Astrocyte (in vitro differentiated cells and primary cell): ENCODE results near the gene ADARB2. TPM values are rescaled to one million over a fixed set of nuclear protein-coding genes. Genes with fewer than 3 reads are reported as not detected.

Experiments
- DNase-seq: peaks from one replicate; pipeline ENCODE4 v3.0.0-alpha.2; 2010; ENCODE audit warnings: low read depth
- FAIRE-seq: peaks from 2 replicates; lab custom pipeline; 2011; peaks lifted over from hg19 to GRCh38; lab: Jason Lieb, UNC
- H2AFZ ChIP-seq: 2 replicates; pipeline ENCODE4 v1.6.0; 2012; ENCODE audit warnings: low read depth, low read length, inconsistent platforms
- H3K27ac ChIP-seq: 2 replicates; pipeline ENCODE4 v1.5.1; 2011; ENCODE audit warnings: low read depth, low read length, inconsistent platforms
- H3K27me3 ChIP-seq: 2 replicates; pipeline ENCODE4 v1.6.0; 2011; ENCODE audit warnings: low read length, inconsistent platforms; ENCODE audit not compliant: insufficient read depth
- H3K36me3 ChIP-seq: 2 replicates; pipeline ENCODE4 v1.5.1; 2011; ENCODE audit warnings: low read length, inconsistent platforms; ENCODE audit not compliant: insufficient read depth
- H3K4me1 ChIP-seq: 2 replicates; pipeline ENCODE4 v1.5.1; 2011; ENCODE audit warnings: low read length, inconsistent platforms; ENCODE audit not compliant: insufficient read depth
- H3K4me2 ChIP-seq: 2 replicates; pipeline ENCODE4 v1.6.0; 2012; ENCODE audit warnings: low read length, inconsistent platforms
- H3K4me3 ChIP-seq: 2 replicates; pipeline ENCODE4 v1.5.1; 2011; ENCODE audit warnings: low read depth, mild to moderate bottlenecking, low read length, inconsistent platforms; ENCODE audit not compliant: insufficient read depth
- H3K79me2 ChIP-seq: 2 replicates; pipeline ENCODE4 v1.6.0; 2012; ENCODE audit warnings: mild to moderate bottlenecking, low read length, inconsistent platforms; ENCODE audit not compliant: insufficient read depth
- H3K9ac ChIP-seq: 2 replicates; pipeline ENCODE4 v1.6.0; 2012; ENCODE audit warnings: mild to moderate bottlenecking, low read length, inconsistent platforms
- H3K9me3 ChIP-seq: 2 replicates; pipeline ENCODE4 v1.5.1; 2012; ENCODE audit warnings: low read depth, mild to moderate bottlenecking, low read length, inconsistent platforms; ENCODE audit not compliant: insufficient read depth
- H4K20me1 ChIP-seq: 2 replicates; pipeline ENCODE4 v1.6.0; 2012; ENCODE audit warnings: low read length, inconsistent platforms; ENCODE audit not compliant: insufficient read depth
- H3K27ac Mint-ChIP-seq: one replicate; pipeline ENCODE4 v1.8.0; 2021; ENCODE audit warnings: mild to moderate bottlenecking, mixed read lengths; ENCODE audit not compliant: unreplicated experiment
- H3K27me3 Mint-ChIP-seq: one replicate; pipeline ENCODE4 v1.8.0; 2021; ENCODE audit warnings: low read depth, mixed read lengths; ENCODE audit not compliant: unreplicated experiment
- H3K36me3 Mint-ChIP-seq: one replicate; pipeline ENCODE4 v1.8.0; 2021; ENCODE audit warnings: low read depth, mixed read lengths; ENCODE audit not compliant: unreplicated experiment
- H3K4me1 Mint-ChIP-seq: one replicate; pipeline ENCODE4 v1.8.0; 2021; ENCODE audit warnings: low read depth, mixed read lengths; ENCODE audit not compliant: unreplicated experiment
- H3K4me3 Mint-ChIP-seq: one replicate; pipeline ENCODE4 v1.8.0; 2021; ENCODE audit warnings: mild to moderate bottlenecking, moderate library complexity, mixed read lengths; ENCODE audit not compliant: unreplicated experiment
- H3K9me3 Mint-ChIP-seq: one replicate; pipeline ENCODE4 v1.8.0; 2021; ENCODE audit warnings: mild to moderate bottlenecking, mixed read lengths; ENCODE audit not compliant: unreplicated experiment
- EZH2 ChIP-seq: IDR thresholded peaks from 2 replicates; pipeline ENCODE4 v1.6.1; 2012; ENCODE audit warnings: mild to moderate bottlenecking, low read length, inconsistent platforms; ENCODE audit not compliant: insufficient read depth
- total RNA-seq: library from RNA; stranded (reverse); gene quantifications from 2 replicates; pipeline ENCODE4 v1.2.1, GENCODE V29; 2021
- TF ChIP-seq, protein P1 (sequence below): IDR thresholded peaks from 2 replicates; pipeline ENCODE4 v1.5.1; 2011; ENCODE audit warnings: low read depth, mild to moderate bottlenecking, inconsistent platforms, low read length, moderate library complexity; ENCODE audit not compliant: insufficient read depth

ADARB2 gene
- total RNA-seq, 1 donor from 2014 or later = 0.18 TPM

DNA sequence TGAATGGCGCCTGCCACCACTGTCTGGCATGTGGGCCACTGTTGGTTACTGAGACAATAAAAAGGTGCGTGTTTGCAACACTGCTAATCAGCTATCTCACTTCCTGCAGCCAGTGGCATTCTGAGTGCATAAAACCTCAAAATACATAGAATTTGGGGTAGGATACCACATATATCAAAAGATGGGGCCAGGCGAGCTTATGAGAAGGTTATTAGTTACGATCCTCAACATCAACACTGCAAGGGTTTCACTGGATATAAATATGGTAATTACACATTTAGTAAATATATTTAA lies 480.9 kb downstream of the ADARB2 start:
- Histone ChIP-seq H3K79me2 (no peaks in the 10 kb centered on the region), H3K27ac (no peak overlapping the region), H3K4me2 (no peak overlapping the region), H3K4me1 (no peaks in the 10 kb centered on the region), H3K9me3 (peaks cover 5% of the 10 kb centered on the region), H2AFZ (no peak overlapping the region), H3K36me3 (no peaks in the 10 kb centered on the region), H3K9ac (no peak overlapping the region), H3K27me3 (no peaks in the 10 kb centered on the region), H3K4me3 (no peak overlapping the region), H4K20me1 (no peaks in the 10 kb centered on the region)
- Mint-ChIP-seq H3K27me3 (peaks cover 54% of the 10 kb centered on the region), H3K4me1 (no peaks in the 10 kb centered on the region), H3K36me3 (no peaks in the 10 kb centered on the region), H3K9me3 (peaks cover 4% of the 10 kb centered on the region), H3K27ac (no peak overlapping the region), H3K4me3 (no peak overlapping the region)
- FAIRE-seq (no peak), DNase-seq (no peak)
- TF ChIP-seq, protein P1, sequence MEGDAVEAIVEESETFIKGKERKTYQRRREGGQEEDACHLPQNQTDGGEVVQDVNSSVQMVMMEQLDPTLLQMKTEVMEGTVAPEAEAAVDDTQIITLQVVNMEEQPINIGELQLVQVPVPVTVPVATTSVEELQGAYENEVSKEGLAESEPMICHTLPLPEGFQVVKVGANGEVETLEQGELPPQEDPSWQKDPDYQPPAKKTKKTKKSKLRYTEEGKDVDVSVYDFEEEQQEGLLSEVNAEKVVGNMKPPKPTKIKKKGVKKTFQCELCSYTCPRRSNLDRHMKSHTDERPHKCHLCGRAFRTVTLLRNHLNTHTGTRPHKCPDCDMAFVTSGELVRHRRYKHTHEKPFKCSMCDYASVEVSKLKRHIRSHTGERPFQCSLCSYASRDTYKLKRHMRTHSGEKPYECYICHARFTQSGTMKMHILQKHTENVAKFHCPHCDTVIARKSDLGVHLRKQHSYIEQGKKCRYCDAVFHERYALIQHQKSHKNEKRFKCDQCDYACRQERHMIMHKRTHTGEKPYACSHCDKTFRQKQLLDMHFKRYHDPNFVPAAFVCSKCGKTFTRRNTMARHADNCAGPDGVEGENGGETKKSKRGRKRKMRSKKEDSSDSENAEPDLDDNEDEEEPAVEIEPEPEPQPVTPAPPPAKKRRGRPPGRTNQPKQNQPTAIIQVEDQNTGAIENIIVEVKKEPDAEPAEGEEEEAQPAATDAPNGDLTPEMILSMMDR = no peak
- TF ChIP-seq EZH2 = no peak

- Histone ChIP-seq H3K4me1 (no peaks in the 10 kb centered on the region), H3K4me2 (no peak overlapping the region), H3K9me3 (peaks cover 5% of the 10 kb centered on the region), H4K20me1 (no peaks in the 10 kb centered on the region), H3K9ac (no peak overlapping the region), H3K36me3 (no peaks in the 10 kb centered on the region), H3K27ac (no peak overlapping the region), H2AFZ (no peak overlapping the region), H3K27me3 (no peaks in the 10 kb centered on the region), H3K79me2 (no peaks in the 10 kb centered on the region), H3K4me3 (no peak overlapping the region)
- no peaks in the 10 kb centered on the region for H3K4me1 Mint-ChIP-seq
- DNase-seq (no peak), FAIRE-seq (no peak)
- H3K27ac Mint-ChIP-seq = no peak overlapping the region
- no peaks in the 10 kb centered on the region for H3K36me3 Mint-ChIP-seq
- H3K9me3 Mint-ChIP-seq = peaks cover 3% of the 10 kb centered on the region
- no peak for TF ChIP-seq EZH2
- TF ChIP-seq, protein P1 = no peak
- H3K4me3 Mint-ChIP-seq = no peak overlapping the region
- H3K27me3 Mint-ChIP-seq = peaks cover 60% of the 10 kb centered on the region
These were observed 481.5 kb downstream of the ADARB2 start for GRCh38 chr10:1255600-1256431.

GRCh38 chr10:1255118-1255517 lies 482.2 kb downstream of the ADARB2 start:
- DNase-seq = no peak
- no peak overlapping the region for H3K27ac ChIP-seq
- peaks cover 65% of the 10 kb centered on the region for H3K27me3 Mint-ChIP-seq
- H2AFZ ChIP-seq = no peak overlapping the region
- no peak overlapping the region for H3K4me2 ChIP-seq
- H3K4me1 Mint-ChIP-seq = no peaks in the 10 kb centered on the region
- H3K9ac ChIP-seq = no peak overlapping the region
- no peaks in the 10 kb centered on the region for H4K20me1 ChIP-seq
- H3K27ac Mint-ChIP-seq = no peak overlapping the region
- FAIRE-seq = no peak
- no peaks in the 10 kb centered on the region for H3K36me3 ChIP-seq
- no peak overlapping the region for H3K4me3 ChIP-seq
- peaks cover 5% of the 10 kb centered on the region for H3K9me3 ChIP-seq
- no peaks in the 10 kb centered on the region for H3K4me1 ChIP-seq
- no peaks in the 10 kb centered on the region for H3K79me2 ChIP-seq
- H3K9me3 Mint-ChIP-seq = peaks cover 3% of the 10 kb centered on the region
- H3K27me3 ChIP-seq = no peaks in the 10 kb centered on the region
- no peak for TF ChIP-seq EZH2
- TF ChIP-seq, protein P1 = no peak
- no peak overlapping the region for H3K4me3 Mint-ChIP-seq
- no peaks in the 10 kb centered on the region for H3K36me3 Mint-ChIP-seq
